Choroid plexus epithelial cell (primary cell): ENCODE data around the gene RABGAP1.
A peak's percentile ranks its signal among the peaks of the same experiment; 100 is the strongest.

Source experiments
- DNase-seq: peaks from one replicate; pipeline ENCODE4 v3.0.0-alpha.2; 2010; ENCODE audit warnings: low read depth
- H3K4me3 ChIP-seq: 2 replicates; pipeline ENCODE4 v1.5.1; 2011; ENCODE audit warnings: low read depth, mild to moderate bottlenecking, control low read depth, low read length, moderate library complexity
- TF ChIP-seq, protein P1 (sequence below): conservative IDR thresholded peaks from 2 replicates; pipeline ENCODE4 v1.5.1; 2011; ENCODE audit warnings: low read depth, mild to moderate bottlenecking, control low read depth, inconsistent platforms, low read length, moderate library complexity

The RABGAP1 gene

DNA sequence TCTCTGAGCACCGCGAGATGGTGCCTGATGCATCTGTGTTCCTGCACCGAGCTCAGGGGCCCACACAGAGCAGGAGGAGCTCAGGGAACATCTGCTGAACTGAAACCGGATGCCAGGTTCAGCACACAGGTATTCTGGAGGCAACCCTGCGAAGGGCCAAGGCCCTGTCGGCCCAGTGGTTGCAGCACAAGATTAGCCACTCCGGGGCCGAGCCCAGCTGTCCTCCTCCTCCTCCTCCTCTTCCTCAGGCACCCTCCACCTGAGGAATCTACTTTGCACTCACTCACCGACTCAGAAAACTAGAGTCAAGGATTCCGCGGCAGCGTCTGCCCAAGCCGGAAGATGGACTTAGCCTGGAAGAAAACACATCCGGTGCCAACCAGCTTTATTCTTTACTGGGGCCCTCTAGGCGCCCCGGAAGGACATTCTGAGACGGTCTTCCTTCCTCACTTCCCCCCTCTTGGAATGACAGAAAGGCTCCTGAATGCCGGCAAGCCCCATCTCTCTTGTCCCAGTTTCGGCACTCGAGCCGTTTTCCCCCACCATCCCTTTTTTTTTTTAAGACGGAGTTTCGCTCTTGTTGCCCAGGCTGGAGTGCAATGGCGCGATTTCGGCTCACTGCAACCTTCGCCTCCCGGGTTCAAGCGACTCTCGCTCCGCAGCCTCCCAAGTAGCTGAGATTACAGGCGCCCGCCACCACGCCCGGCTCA lies 27.7 kb upstream of the RABGAP1 start, which contains the start of gene ZBTB6:
ZBTB6 (minus strand) TSS at position 360 of the 710 bp plus-strand sequence. CDS start 1,251 bp downstream, outside the sequence.
- peak; percentile 88 for DNase-seq
- TF ChIP-seq, protein P1, sequence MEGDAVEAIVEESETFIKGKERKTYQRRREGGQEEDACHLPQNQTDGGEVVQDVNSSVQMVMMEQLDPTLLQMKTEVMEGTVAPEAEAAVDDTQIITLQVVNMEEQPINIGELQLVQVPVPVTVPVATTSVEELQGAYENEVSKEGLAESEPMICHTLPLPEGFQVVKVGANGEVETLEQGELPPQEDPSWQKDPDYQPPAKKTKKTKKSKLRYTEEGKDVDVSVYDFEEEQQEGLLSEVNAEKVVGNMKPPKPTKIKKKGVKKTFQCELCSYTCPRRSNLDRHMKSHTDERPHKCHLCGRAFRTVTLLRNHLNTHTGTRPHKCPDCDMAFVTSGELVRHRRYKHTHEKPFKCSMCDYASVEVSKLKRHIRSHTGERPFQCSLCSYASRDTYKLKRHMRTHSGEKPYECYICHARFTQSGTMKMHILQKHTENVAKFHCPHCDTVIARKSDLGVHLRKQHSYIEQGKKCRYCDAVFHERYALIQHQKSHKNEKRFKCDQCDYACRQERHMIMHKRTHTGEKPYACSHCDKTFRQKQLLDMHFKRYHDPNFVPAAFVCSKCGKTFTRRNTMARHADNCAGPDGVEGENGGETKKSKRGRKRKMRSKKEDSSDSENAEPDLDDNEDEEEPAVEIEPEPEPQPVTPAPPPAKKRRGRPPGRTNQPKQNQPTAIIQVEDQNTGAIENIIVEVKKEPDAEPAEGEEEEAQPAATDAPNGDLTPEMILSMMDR: peak; percentile 21
- H3K4me3 ChIP-seq: peak within 1 kb of the TSS; percentile 84

GRCh38 chr9:122918310-122918709 lies 22.5 kb upstream of the RABGAP1 start:
- no peak overlapping the region for H3K4me3 ChIP-seq
- DNase-seq: no peak
- TF ChIP-seq, protein P1: no peak

DNA sequence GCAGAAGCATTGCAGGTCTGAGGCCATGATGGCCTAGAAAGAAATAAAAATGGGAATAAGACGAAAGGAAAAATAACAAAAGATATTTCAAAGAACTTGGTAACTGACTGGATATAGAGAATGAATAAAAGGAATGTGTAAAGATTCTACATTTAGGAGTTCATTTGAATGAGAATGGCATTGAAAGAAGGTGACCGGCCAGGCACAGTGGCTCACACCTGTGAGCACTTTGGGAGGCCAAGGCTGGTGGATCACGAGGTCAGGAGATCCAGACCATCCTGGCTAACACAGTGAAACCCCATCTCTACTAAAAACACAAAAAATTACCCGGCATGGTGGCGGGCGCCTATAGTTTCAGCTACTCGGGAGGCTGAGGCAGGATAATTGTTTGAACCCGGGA lies 18.1 kb upstream of the RABGAP1 start:
- TF ChIP-seq, protein P1: no peak
- no peak overlapping the region for H3K4me3 ChIP-seq
- DNase-seq: no peak

DNA sequence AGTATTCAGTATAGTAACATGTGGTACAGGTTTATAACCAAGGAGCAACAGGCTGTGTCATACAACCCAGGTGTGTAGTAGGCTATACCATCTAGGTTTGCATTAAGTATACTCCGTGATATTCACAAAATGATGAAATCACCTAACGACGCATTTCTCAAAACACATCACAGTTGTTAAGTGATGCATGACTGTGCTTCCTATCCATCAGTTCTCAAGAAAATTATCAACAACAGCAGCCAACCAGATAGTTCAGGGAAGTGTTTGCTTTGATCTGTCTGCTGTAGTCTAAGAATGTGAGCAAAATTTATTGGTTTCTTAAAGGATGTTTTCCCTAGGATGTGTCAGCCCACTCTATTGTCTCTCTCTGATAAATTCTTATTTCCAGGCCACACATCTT lies 16.9 kb upstream of the RABGAP1 start:
- DNase-seq: no peak
- TF ChIP-seq, protein P1: no peak

GRCh38 chr9:122929796-122930354 lies 10.9 kb upstream of the RABGAP1 start:
- no peak for DNase-seq
- TF ChIP-seq, protein P1: no peak
- no peak overlapping the region for H3K4me3 ChIP-seq

More for the DNA sequence above, 16.9 kb upstream of the RABGAP1 start:
- H3K4me3 ChIP-seq: no peak overlapping the region

DNA sequence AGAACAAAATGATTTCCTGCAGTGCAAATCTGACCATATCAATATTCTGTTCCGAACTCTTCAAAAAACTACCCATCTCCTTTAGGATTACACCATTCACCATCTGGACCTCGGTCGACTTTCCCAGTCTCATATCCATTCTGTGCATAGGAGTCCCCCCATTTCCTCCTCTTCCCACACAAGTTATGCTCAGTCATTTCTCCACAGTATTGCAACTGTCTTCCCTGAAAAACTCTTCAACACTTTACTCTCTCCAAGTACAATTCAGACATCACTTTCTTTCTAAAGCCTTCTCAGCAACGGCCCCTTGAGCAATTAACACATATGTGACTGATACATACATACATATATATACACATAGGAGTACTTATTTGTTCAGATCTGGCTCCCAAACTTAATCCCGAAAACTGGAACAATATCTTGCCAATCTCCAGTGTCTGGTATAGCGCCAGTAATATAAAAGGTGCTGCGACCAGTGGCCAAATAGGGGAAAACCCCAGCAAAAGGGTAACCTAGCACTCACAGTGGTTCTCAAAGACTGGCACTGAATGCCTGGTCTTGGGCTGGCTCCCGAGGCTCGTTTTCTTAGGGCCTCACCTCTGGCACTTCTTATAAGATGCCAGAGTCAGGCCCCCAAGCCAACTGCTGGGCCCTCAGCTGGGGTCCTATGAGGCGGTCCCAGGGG lies 10.1 kb upstream of the RABGAP1 start:
- H3K4me3 ChIP-seq: peak overlapping the region; percentile 82
- TF ChIP-seq, protein P1: no peak
- no peak for DNase-seq
